Measurements from ENCODE around the gene EIF3I. TPM values are rescaled to one million over a fixed set of nuclear protein-coding genes. Genes with fewer than 3 reads are reported as not detected.
A peak's percentile ranks its signal among the peaks of the same experiment; 100 is the strongest.

EIF3I gene
- total and polyA plus RNA-seq, 2 donors (not counting 1 experiment from before 2014, with no cell fraction given), result 277 to 492 TPM

DNA sequence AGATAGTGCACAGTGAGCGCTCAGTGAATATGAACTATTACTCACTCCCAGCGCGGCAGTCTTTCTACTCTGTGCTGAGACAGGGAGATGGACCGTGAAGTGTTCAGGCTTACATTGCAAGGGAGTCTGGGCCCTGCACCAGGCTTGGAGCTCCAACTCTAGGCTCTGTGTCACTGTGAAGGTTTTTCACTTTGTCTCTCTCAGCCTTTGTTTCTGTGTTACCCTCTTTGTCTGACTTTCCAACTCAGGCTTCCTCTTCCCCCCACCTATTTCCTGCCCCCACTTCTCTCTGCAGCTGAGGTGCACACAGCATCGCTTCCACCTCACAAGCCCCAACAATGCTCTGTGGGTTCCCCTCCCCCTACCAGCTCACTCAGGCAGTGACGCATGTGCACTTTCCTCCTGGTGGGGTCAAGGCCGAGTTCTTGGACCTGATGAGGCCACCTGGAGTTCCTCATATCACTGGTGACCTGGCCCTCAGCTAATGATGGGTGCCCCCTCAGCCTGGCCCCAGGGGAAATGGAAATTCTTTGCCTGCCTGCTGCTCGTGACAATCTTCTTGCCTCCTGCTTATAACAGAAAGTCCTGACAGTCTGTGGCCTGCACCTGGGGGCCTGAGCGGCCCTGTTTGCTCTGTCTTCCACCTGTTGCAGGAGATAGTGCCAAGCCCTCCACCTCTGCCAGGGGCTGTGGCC is 27.8 kb downstream of the EIF3I start:
- Histone ChIP-seq H3K79me2 (ENCODE audit: control insufficient read depth, insufficient read depth, low read length) (no peaks in the 10 kb centered on the region), H3K36me3 (ENCODE audit: control insufficient read depth, insufficient read depth, low read length) (no peaks in the 10 kb centered on the region), H3K4me3 (replicated peaks in 1 of 4; ENCODE audit: control extremely low read depth in 1 of 4, insufficient read depth in 1 of 4, low read depth in 3 of 4, low read length in 4 of 4) (no peak overlapping the region), H3K27me3 (ENCODE audit: control insufficient read depth, insufficient read depth, low read length) (no peaks in the 10 kb centered on the region), H4K20me1 (ENCODE audit: control insufficient read depth, extremely low read depth, insufficient read depth, low read length) (no peaks in the 10 kb centered on the region), H2AFZ (ENCODE audit: low read length) (no peak overlapping the region), H3K9me3 (ENCODE audit: control insufficient read depth, insufficient read depth, low read depth, low read length) (no peaks in the 10 kb centered on the region), H3K4me2 (ENCODE audit: extremely low read depth, insufficient read depth, low read length) (no peak overlapping the region), H3K27ac (ENCODE audit: insufficient read depth, low read length) (no peak overlapping the region), H3K9ac (ENCODE audit: insufficient read depth, low read length) (no peak overlapping the region), H3K4me1 (ENCODE audit: control insufficient read depth, extremely low read depth, insufficient read depth, low read length) (peaks cover 13% of the 10 kb centered on the region)
- TF ChIP-seq, protein P1, sequence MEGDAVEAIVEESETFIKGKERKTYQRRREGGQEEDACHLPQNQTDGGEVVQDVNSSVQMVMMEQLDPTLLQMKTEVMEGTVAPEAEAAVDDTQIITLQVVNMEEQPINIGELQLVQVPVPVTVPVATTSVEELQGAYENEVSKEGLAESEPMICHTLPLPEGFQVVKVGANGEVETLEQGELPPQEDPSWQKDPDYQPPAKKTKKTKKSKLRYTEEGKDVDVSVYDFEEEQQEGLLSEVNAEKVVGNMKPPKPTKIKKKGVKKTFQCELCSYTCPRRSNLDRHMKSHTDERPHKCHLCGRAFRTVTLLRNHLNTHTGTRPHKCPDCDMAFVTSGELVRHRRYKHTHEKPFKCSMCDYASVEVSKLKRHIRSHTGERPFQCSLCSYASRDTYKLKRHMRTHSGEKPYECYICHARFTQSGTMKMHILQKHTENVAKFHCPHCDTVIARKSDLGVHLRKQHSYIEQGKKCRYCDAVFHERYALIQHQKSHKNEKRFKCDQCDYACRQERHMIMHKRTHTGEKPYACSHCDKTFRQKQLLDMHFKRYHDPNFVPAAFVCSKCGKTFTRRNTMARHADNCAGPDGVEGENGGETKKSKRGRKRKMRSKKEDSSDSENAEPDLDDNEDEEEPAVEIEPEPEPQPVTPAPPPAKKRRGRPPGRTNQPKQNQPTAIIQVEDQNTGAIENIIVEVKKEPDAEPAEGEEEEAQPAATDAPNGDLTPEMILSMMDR (conservative IDR thresholded peaks at IDR 0.05 in 1 of 2, IDR thresholded peaks at IDR 0.05 in 1 of 2; ENCODE audit: low read depth in 1 of 2, low read length in 2 of 2), result no peak
- TF ChIP-seq EZH2 (IDR thresholded peaks at IDR 0.05; ENCODE audit: low read length, missing control alignments), result no peak
- peak in 1 of 2 donors; percentile 35 for DNase-seq (ENCODE audit: low read depth in 2 of 2)

DNA sequence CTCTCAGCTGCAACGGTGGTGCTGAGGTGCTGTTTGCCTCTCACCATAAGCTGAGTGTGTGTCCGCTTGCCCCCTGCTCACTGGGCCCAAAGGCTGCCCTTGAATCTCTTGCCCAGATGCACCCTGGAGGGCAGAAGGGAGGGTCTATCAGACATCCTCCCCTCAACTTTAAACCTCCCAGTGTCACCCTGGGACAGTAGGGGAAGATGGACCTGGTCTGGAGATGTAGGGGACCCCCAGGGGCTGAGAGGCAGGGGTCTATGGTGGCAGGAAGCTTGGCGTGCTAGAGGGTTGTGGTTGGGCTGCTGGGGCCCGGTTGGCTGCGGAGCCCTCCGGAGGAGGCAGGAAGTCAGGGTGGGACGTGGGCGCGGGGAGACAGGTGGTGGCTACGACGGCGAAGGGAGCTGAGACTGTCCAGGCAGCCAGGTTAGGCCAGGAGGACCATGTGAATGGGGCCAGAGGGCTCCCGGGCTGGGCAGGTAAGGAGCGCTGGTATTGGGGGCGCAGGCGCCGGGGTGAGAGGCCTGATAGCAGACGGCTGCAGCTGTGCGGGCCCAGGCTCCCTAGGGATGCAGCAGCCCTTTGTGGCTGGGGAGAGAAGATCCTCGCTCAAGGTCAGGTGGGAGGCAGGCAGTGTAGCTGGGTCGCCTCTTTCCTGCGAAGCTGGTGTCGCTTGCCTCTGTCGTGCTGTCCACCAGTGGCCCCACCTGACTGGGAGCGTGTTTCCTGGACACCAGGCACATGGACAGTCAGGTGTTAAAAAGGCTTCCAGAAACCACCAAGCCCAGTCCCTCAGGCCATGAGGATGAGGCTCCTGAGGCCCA is 28.9 kb downstream of the EIF3I start, which contains the start of gene LCK:
LCK (plus strand) TSS at position 373 of the 824 bp plus-strand sequence. CDS start 23,065 bp downstream, outside the sequence.
- no peaks in the 10 kb centered on the region for H3K36me3 ChIP-seq (ENCODE audit: control insufficient read depth, insufficient read depth, low read length)
- H3K9me3 ChIP-seq (ENCODE audit: control insufficient read depth, insufficient read depth, low read depth, low read length), result no peaks in the 10 kb centered on the region
- H3K4me3 ChIP-seq (replicated peaks in 1 of 4; ENCODE audit: control extremely low read depth in 1 of 4, insufficient read depth in 1 of 4, low read depth in 3 of 4, low read length in 4 of 4), result no peak within 1 kb of the TSS
- H3K27me3 ChIP-seq (ENCODE audit: control insufficient read depth, insufficient read depth, low read length), result no peaks in the 10 kb centered on the region
- no peak within 1 kb of the TSS for H3K9ac ChIP-seq (ENCODE audit: insufficient read depth, low read length)
- TF ChIP-seq, protein P1 (conservative IDR thresholded peaks at IDR 0.05 in 1 of 2, IDR thresholded peaks at IDR 0.05 in 1 of 2; ENCODE audit: low read depth in 1 of 2, low read length in 2 of 2), result no peak
- no peaks in the 10 kb centered on the region for H4K20me1 ChIP-seq (ENCODE audit: control insufficient read depth, extremely low read depth, insufficient read depth, low read length)
- no peak for DNase-seq (ENCODE audit: low read depth in 2 of 2)
- H3K79me2 ChIP-seq (ENCODE audit: control insufficient read depth, insufficient read depth, low read length), result no peaks in the 10 kb centered on the region
- no peak within 1 kb of the TSS for H3K27ac ChIP-seq (ENCODE audit: insufficient read depth, low read length)
- no peak within 1 kb of the TSS for H2AFZ ChIP-seq (ENCODE audit: low read length)
- no peak within 1 kb of the TSS for H3K4me2 ChIP-seq (ENCODE audit: extremely low read depth, insufficient read depth, low read length)
- peaks cover 13% of the 10 kb centered on the region for H3K4me1 ChIP-seq (ENCODE audit: control insufficient read depth, extremely low read depth, insufficient read depth, low read length)
